SJSA1 (cell line): ENCODE results near the gene PHF19. TPM values are rescaled to one million over a fixed set of nuclear protein-coding genes. Genes with fewer than 3 reads are reported as not detected.

Experiments
- DNase-seq, 2 experiments: peaks; one replicate each; pipeline ENCODE4 v3.0.0-alpha.2; 2015 to 2020; ENCODE audit warnings: low spot score in 2 of 2, low read depth in 1 of 2
- H3K27ac ChIP-seq: fragments of 250-450 bp; sonication (Bioruptor Pico); 2 replicates; pipeline ENCODE4 v1.5.1; 2020; ENCODE audit warnings: mild to moderate bottlenecking, moderate library complexity
- H3K27me3 ChIP-seq: fragments of 250-450 bp; sonication (Bioruptor Pico); replicated peaks from 2 replicates; pipeline ENCODE4 v1.5.1; 2020; ENCODE audit warnings: mild to moderate bottlenecking, moderate library complexity
- H3K36me3 ChIP-seq: fragments of 250-450 bp; sonication (Bioruptor Pico); 2 replicates; pipeline ENCODE4 v1.5.1; 2020; ENCODE audit warnings: mild to moderate bottlenecking
- H3K4me1 ChIP-seq: fragments of 250-450 bp; sonication (Bioruptor Pico); replicated peaks from 2 replicates; pipeline ENCODE4 v1.6.1; 2021; ENCODE audit warnings: mild to moderate bottlenecking
- H3K4me3 ChIP-seq: fragments of 250-450 bp; sonication (Bioruptor Pico); 2 replicates; pipeline ENCODE4 v1.5.1; 2020; ENCODE audit warnings: mild to moderate bottlenecking
- H3K9me3 ChIP-seq: fragments of 250-450 bp; sonication (Bioruptor Pico); replicated peaks from 2 replicates; pipeline ENCODE4 v1.5.1; 2020; ENCODE audit warnings: mild to moderate bottlenecking
- total RNA-seq: library from RNA; depleted of rRNA; stranded (reverse); fragments of >200 nt; shearing (Covaris generic); gene quantifications from 2 replicates; pipeline ENCODE4 v1.2.3, GENCODE V29; 2014

Gene PHF19
- total RNA-seq, 1 experiment from 2014 or later, result 69.6 TPM

DNA sequence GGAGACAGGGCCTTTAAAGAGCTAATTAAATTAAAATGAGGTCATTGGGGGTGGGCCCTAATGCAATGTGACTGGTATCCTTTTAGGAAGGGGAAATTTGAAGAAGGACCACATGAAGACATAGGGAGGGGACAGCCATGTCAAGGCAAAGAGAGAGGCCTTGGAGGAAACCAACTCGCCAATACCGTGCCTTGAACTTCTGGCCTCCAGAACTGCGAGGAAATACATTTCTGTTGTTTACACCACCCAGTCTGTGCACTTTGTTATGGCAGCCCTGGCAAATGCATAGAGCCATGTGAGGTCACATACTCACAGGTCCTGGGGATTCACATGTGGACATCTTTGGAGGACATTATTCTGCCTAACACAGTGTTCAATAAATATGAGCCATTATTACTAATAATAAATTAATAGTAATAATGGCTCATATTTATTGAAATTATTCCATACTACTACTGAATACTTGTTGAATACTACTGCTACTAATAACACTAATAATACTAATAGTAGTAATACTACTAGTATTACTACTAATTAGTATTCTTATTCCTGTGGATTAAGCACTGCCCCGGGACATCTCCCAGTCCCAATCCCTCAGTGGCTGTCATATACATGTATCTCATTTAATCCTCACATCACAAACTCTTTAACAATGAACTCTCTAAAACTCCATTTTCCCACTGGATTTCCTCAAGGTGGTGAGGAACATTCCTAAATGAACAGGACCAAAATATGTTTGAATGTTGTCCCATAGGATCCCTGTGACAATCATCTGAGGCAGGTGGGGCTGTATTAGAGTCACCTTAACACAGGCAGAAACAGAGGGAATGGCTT is 41.2 kb upstream of the PHF19 start:
- no peak for DNase-seq
- H3K36me3 ChIP-seq, result no peaks in the 10 kb centered on the region
- H3K9me3 ChIP-seq, result no peaks in the 10 kb centered on the region
- H3K4me3 ChIP-seq, result no peak overlapping the region
- H3K27me3 ChIP-seq, result no peaks in the 10 kb centered on the region
- no peak overlapping the region for H3K27ac ChIP-seq
- H3K4me1 ChIP-seq, result peaks cover 30% of the 10 kb centered on the region

DNA sequence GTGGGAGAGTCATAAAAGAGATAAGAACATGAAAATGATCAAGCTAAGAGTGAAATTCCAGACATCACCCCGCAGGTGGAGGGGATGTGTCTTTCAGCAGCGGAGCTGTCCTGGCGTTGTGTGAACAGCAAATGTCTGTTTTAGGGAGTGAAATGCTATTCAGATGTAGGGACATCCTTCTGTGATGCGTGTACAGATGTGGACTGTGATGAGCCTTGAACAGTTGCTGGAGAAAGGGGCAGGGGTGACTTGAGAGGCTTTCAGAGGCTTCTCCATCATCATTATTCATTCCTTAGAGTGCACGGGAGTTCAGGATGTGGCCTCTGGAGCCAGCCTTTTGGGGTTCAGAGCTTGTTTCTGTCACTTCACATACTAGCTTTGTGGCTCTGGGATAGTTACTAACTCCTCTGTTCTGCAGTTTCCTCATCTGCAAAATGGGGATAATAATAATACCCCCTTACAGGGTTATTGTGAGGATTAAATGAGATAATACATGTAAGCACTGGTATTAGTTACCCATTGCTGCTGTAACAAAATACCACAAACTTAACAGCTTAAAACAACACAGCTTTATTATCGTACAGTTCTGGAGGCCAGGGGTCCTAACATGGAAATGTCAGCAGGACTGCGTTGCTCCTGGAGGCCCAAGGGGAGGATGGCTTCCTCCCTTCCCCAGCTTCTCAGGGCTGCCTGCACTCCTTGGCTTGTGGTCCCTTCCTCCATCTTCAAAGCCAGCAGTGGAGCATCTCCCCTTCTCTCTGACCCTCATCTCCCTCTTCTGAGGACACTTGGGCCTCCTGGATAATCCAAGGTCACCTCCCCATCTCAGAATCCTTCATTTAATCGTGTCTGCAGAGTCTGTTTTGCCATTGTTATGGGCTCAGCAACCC is 40.2 kb upstream of the PHF19 start:
- H3K36me3 ChIP-seq, result no peaks in the 10 kb centered on the region
- no peak for DNase-seq
- no peaks in the 10 kb centered on the region for H3K9me3 ChIP-seq
- no peaks in the 10 kb centered on the region for H3K27me3 ChIP-seq
- H3K27ac ChIP-seq, result no peak overlapping the region
- peaks cover 30% of the 10 kb centered on the region for H3K4me1 ChIP-seq
- no peak overlapping the region for H3K4me3 ChIP-seq

DNA sequence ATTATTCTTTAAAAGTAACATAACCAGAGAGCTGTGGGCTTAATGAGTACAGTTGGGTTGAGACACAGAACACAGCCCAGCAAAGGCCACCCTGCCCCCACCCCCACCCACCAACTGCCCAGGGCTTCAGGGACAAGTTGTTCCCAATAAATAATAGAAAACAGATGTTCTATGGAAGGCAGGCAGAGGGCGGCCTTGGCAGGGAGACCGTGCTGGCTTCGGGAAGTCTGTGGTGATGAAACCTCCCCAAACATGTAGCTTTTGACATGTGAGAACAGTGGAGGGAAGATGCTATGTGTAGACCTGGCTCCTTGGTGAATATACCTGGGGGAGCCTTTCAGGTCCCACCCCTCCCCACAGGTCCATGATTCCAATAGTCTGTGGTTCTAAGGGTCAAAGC is 39.6 kb upstream of the PHF19 start:
- H3K27me3 ChIP-seq, result no peaks in the 10 kb centered on the region
- H3K9me3 ChIP-seq, result no peaks in the 10 kb centered on the region
- no peaks in the 10 kb centered on the region for H3K36me3 ChIP-seq
- H3K4me1 ChIP-seq, result peaks cover 30% of the 10 kb centered on the region
- H3K4me3 ChIP-seq, result no peak overlapping the region
- DNase-seq, result peak in 1 of 2 experiments; percentile 30
- no peak overlapping the region for H3K27ac ChIP-seq

DNA sequence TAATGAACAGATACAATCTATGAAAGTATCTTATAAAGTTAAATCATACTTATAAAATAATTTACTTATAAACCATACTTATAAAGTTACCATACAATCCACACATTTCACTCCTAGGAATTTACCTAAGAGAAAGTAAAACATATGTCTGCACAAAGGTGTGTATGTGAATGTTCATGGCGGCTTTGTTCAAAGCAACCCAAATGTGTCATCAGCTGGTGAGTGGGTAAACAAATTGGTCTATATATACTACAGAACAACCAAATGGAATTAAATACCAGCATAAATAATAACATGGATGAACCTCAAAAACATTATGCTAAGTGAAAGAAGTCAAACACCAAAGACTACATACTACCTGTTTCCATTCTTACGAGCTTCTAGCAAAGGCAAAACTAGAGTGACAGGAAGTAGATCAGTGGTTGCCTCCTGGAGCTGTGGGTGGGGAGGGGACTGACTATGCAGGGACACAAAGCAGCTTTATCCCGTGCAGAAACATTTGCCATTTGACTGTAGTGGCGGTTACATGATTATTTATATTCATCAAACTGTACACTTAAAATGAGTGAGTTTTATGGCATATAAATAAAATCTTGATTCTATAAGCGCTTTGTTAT is 39.0 kb upstream of the PHF19 start:
- Histone ChIP-seq H3K27me3 (no peaks in the 10 kb centered on the region), H3K36me3 (no peaks in the 10 kb centered on the region), H3K4me3 (no peak overlapping the region), H3K4me1 (peaks cover 30% of the 10 kb centered on the region), H3K27ac (no peak overlapping the region), H3K9me3 (no peaks in the 10 kb centered on the region)
- no peak for DNase-seq

DNA sequence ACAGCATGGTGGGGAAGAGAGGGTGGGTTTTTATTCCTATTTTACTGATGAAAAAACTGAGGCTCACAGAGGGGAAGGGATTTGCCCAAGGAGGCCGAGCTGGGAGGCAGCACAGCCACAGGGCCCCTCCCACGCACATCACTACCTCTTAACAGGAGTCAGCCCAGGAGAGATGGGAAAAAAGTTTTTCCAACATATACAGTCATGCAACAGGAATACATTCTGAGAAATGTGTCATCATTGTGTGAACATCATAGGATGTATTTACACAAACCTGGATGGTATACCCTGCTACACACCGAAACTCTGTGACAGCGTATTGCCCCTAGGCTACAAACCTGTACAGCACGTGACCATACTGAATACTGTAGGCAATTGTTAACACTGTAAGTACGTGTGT is 38.0 kb upstream of the PHF19 start:
- no peak overlapping the region for H3K4me3 ChIP-seq
- no peaks in the 10 kb centered on the region for H3K27me3 ChIP-seq
- H3K36me3 ChIP-seq, result no peaks in the 10 kb centered on the region
- peaks cover 29% of the 10 kb centered on the region for H3K4me1 ChIP-seq
- DNase-seq, result no peak
- H3K27ac ChIP-seq, result no peak overlapping the region
- H3K9me3 ChIP-seq, result no peaks in the 10 kb centered on the region

DNA sequence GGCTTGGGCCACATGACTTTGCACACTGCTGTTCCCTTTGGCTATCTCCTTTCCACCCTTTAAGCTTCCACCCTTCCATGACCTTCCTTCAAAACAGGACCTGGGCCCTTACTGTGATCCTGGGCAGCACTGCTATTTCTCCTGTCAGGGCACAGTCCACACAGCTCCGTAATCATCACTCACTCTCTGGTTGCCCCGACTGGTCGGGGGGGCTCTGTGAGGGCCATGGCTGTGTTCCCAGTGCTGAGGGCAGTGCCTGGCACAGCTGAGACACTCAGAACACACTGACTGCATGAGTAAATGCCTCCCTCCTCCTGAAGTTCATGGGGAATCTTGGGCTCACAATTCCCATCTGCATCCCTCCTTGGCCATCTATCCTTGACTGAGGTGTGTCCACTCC is 37.4 kb upstream of the PHF19 start:
- Histone ChIP-seq H3K4me1 (peaks cover 25% of the 10 kb centered on the region), H3K9me3 (no peaks in the 10 kb centered on the region), H3K4me3 (no peak overlapping the region), H3K36me3 (no peaks in the 10 kb centered on the region), H3K27ac (no peak overlapping the region), H3K27me3 (no peaks in the 10 kb centered on the region)
- DNase-seq, result no peak

DNA sequence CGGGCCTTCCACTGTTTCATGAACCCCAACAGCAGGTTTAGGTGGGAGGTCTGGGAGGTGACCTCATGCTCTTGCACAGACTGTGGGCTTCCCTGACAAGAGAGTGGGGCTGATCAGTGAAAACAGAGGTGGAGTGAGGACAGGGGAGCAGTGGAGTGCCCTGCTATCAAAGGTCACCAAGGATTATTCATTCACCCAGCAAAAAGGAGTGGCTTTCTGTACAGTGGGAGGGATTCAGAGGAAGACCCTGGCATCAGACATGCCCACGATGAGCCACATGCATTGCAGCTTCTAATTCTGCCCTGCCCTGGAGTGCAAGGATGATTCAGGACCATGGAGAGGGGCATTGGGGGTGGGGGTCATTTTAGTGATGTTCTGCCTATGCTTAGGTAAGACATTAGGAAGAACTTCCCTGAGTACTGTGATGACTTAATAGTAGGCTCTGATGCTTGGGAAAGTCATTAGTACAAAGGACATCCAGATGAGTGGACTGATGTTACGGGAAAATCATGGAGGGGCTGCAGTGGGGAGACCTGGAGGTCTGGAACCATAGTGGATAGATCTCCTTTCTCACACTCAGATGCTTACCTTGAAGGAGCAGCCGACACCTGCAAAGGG is 36.8 kb upstream of the PHF19 start:
- no peak for DNase-seq
- H3K4me1 ChIP-seq, result peaks cover 19% of the 10 kb centered on the region
- H3K27ac ChIP-seq, result no peak overlapping the region
- H3K4me3 ChIP-seq, result no peak overlapping the region
- H3K9me3 ChIP-seq, result no peaks in the 10 kb centered on the region
- H3K27me3 ChIP-seq, result no peaks in the 10 kb centered on the region
- H3K36me3 ChIP-seq, result no peaks in the 10 kb centered on the region

DNA sequence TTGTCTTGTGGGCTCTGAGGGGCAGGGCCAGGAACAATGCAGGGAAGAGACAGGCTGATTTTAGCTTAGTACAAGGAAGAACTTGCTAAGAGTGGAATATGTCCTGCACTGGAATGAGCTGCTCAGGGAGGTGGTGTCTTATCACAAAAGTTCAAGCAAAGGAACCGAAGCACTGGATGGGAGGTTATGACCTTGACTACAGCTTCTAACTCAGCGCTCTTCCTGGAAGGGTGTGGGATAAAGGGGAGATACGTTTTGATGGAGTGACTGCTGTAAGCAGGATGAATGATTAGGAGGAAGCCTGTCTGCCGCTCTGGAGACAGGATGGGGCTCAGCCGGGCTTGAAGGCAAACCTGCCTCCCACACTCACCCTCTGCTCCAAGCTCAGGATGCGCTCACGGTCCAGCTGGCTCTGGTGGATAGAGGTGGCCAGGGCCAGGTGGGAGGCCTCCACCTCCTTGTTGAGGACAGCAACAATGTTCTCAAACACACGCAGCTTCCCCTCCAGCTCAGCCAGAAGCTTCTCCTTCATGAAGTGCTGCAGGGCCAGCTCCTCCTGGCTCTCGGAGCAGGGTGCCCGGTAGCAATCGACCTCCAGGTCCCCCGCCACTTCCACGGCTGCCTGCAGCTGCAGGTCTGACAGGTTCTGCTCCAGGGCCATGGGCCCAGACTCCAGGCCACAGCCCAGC is 36.1 kb upstream of the PHF19 start:
- no peaks in the 10 kb centered on the region for H3K27me3 ChIP-seq
- H3K36me3 ChIP-seq, result no peaks in the 10 kb centered on the region
- no peak for DNase-seq
- H3K9me3 ChIP-seq, result no peaks in the 10 kb centered on the region
- peaks cover 14% of the 10 kb centered on the region for H3K4me1 ChIP-seq
- H3K4me3 ChIP-seq, result no peak overlapping the region
- H3K27ac ChIP-seq, result no peak overlapping the region

DNA sequence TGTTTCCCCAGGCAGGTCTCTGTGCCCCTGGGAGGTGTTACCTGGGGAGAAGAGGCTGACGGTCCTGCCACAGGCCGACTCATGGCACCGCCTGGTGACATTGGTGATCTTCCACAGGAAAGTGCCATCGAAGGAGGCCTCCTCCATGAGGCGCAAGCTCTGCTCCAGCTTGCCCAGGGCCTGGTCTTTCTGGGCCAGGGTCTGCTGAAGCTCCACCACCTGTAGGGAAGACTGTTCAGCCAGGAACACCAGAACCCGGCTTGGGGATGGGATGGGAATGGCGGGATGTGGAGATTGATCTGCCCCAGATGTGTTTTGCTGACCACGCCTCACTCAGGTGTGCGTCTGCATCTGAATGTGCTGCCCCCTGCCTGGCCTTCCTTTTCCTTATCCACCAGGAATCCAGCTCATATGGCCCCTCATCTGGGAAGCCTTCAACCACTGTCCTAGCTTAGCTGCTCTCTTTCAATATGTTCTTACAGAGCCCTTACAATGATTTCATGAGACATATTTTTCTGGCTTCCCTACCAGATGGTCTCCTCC is 34.4 kb upstream of the PHF19 start:
- H3K36me3 ChIP-seq, result no peaks in the 10 kb centered on the region
- no peak for DNase-seq
- no peaks in the 10 kb centered on the region for H3K9me3 ChIP-seq
- H3K27ac ChIP-seq, result no peak overlapping the region
- H3K4me1 ChIP-seq, result peaks cover 10% of the 10 kb centered on the region
- no peak overlapping the region for H3K4me3 ChIP-seq
- H3K27me3 ChIP-seq, result no peaks in the 10 kb centered on the region

DNA sequence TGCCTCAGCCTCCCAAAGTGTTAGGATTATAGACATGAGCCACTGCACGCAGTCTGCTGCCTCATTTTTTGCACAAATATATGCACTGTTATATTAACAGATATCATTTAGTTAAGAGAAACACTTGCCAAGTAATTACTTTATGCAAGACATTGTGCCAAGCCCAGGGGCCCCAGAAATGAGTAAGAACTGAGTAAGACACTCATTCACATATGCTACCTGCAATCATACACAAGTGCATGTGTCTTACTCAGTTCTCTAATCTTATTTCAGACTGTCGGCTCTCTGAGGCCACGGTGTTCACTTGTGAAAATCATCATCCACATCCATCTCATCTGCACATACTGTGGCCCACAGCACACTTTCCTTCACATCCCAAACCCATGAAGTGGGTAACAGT is 33.7 kb upstream of the PHF19 start:
- Histone ChIP-seq H3K36me3 (no peaks in the 10 kb centered on the region), H3K4me3 (no peak overlapping the region), H3K4me1 (0 out of 2 replicates have a peak, but pooled peaks cover 4% of the 10 kb centered on the region), H3K27ac (no peak overlapping the region), H3K27me3 (no peaks in the 10 kb centered on the region), H3K9me3 (no peaks in the 10 kb centered on the region)
- no peak for DNase-seq

DNA sequence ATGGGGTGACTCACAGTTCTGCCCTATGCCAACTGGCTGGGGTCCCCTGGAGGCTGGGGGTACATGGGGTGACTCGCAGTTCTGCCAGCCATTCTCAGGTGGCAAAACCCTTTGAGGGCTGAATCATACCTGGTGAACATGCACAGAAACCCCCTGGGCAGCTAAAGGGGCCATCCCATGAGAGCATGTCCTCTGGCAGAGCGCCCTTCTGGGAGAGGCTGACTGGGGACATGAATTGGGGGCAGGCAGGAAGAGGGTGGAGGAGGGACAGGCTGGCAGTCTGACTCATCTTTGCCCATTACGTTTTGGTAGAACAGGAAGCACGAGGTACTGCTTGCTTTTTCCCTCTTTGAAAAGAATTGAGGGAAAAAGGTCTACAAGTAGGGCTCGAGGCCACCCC is 32.9 kb upstream of the PHF19 start:
- Histone ChIP-seq H3K36me3 (no peaks in the 10 kb centered on the region), H3K4me3 (no peak overlapping the region), H3K9me3 (no peaks in the 10 kb centered on the region), H3K27ac (no peak overlapping the region), H3K27me3 (no peaks in the 10 kb centered on the region), H3K4me1 (0 out of 2 replicates have a peak, but pooled peaks cover 4% of the 10 kb centered on the region)
- no peak for DNase-seq

DNA sequence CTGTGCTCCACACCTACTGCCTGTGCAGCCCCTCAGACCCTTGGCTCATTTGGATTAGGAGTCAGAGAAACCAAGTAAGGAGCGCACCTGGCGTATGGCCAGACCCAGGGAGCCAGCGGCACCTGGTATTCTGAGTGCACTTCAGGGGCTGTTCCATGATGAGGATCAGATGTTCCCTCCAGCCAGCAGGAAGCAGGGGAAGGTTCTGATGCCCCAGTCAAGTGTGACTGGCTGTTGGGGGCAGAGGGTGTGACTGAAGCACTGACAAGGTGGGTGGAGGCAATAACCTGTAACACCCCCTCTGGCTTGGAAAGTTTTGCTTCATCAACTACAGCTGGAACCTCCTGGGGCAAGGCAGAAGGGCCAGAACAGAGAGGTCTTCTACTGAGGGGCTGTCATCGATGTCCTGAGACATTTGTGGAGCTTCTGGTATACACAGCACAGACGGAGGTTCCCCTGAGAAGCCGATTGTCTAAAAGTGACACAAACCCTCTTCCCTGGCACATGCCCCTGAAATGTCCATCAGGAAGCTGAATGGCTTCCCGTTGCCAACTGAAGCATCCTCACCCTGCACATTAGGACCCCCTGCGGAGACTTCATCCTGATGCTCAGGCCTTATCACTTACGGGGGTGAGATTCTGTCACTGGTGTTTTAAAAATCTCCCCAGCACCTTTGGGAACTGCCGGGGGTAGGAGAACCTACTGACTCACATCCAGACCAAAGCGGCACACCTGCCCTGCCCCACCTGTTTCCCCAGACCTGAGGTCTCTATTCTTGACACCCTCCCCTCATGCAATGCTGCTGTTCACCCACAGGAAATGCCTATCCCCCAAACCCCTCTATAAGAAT is 28.6 kb upstream of the PHF19 start:
- H3K4me1 ChIP-seq, result 0 out of 2 replicates have a peak, but pooled peaks cover 4% of the 10 kb centered on the region
- no peaks in the 10 kb centered on the region for H3K27me3 ChIP-seq
- no peak overlapping the region for H3K27ac ChIP-seq
- no peaks in the 10 kb centered on the region for H3K9me3 ChIP-seq
- DNase-seq, result no peak
- H3K36me3 ChIP-seq, result no peaks in the 10 kb centered on the region
- H3K4me3 ChIP-seq, result no peak overlapping the region
